BE2C (cell line): ENCODE results near the gene SAMD4B.
"Not testable (repeated sequence)": the region's sequence is repeated elsewhere in the genome, so short reads cannot be mapped to it uniquely, and the experiment has no call there.

Source experiments
- DNase-seq: peaks from one replicate; pipeline ENCODE4 v3.0.0-alpha.2; 2020
- H3K27me3 ChIP-seq: fragments of 250-450 bp; sonication (Bioruptor Pico); 2 replicates; pipeline ENCODE4 v1.5.1; 2020; ENCODE audit warnings: mild to moderate bottlenecking
- H3K36me3 ChIP-seq: fragments of 250-450 bp; sonication (Bioruptor Pico); 2 replicates; pipeline ENCODE4 v1.5.1; 2020; ENCODE audit warnings: mild to moderate bottlenecking
- H3K4me1 ChIP-seq: fragments of 250-450 bp; sonication (Bioruptor Pico); 2 replicates; pipeline ENCODE4 v1.5.1; 2020
- H3K4me3 ChIP-seq: 2 replicates; pipeline ENCODE4 v1.5.1; 2011; ENCODE audit warnings: low read depth, low read length
- H3K9me3 ChIP-seq: fragments of 250-450 bp; sonication (Bioruptor Pico); 2 replicates; pipeline ENCODE4 v1.5.1; 2020
- TF ChIP-seq, protein P1 (sequence below): IDR thresholded peaks from 2 replicates; pipeline ENCODE4 v1.5.1; 2012; ENCODE audit warnings: mild to moderate bottlenecking, low read depth, low read length

SAMD4B gene

DNA sequence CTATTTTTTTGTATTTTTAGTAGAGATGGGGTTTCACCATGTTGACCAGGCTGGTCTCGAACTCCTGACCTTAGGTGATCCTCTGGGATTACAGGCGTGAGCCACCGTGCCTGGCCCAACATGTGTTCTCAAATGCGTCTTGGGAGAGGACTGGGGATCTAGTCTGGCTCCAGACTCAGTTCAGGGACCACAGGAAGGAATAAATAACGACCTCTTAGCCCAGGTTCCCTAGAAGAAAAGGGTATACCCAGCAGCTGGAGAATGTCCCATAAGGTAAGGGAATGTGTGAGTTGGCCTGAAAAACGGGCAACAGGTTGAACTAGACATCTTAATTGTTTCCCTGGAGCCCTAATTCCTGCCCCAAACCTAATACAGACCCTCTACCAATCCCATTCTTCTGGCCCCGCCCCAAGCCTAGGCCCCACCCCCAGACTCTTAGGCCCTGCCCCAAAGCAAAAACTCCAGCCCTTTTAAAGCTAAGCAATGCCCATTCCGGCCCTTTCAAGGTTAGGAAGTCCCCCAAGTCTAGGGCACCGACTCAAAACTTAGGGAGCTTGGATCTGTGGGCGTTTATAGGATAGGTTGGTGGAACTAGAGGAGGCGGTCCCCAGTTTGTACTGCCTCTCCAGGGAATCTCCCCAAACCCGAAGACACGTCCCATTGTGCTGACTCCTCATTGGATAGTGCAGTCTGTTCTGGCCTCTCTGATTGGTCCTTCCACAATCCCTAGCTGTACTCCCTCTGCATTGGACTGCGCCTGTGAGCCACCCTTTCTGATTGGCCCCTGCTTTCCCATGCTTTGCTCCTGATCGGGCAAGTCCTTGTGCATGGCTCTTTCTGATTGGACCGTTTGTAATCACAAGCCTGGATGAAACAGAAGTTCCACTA, 16.2 kb upstream of the SAMD4B start:
- H3K36me3 ChIP-seq: no peaks in the 10 kb centered on the region
- peak; percentile 49 for DNase-seq
- no peaks in the 10 kb centered on the region for H3K27me3 ChIP-seq
- H3K9me3 ChIP-seq: no peaks in the 10 kb centered on the region
- H3K4me1 ChIP-seq: no peaks in the 10 kb centered on the region
- TF ChIP-seq, protein P1, sequence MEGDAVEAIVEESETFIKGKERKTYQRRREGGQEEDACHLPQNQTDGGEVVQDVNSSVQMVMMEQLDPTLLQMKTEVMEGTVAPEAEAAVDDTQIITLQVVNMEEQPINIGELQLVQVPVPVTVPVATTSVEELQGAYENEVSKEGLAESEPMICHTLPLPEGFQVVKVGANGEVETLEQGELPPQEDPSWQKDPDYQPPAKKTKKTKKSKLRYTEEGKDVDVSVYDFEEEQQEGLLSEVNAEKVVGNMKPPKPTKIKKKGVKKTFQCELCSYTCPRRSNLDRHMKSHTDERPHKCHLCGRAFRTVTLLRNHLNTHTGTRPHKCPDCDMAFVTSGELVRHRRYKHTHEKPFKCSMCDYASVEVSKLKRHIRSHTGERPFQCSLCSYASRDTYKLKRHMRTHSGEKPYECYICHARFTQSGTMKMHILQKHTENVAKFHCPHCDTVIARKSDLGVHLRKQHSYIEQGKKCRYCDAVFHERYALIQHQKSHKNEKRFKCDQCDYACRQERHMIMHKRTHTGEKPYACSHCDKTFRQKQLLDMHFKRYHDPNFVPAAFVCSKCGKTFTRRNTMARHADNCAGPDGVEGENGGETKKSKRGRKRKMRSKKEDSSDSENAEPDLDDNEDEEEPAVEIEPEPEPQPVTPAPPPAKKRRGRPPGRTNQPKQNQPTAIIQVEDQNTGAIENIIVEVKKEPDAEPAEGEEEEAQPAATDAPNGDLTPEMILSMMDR: no peak
- no peak overlapping the region for H3K4me3 ChIP-seq

DNA sequence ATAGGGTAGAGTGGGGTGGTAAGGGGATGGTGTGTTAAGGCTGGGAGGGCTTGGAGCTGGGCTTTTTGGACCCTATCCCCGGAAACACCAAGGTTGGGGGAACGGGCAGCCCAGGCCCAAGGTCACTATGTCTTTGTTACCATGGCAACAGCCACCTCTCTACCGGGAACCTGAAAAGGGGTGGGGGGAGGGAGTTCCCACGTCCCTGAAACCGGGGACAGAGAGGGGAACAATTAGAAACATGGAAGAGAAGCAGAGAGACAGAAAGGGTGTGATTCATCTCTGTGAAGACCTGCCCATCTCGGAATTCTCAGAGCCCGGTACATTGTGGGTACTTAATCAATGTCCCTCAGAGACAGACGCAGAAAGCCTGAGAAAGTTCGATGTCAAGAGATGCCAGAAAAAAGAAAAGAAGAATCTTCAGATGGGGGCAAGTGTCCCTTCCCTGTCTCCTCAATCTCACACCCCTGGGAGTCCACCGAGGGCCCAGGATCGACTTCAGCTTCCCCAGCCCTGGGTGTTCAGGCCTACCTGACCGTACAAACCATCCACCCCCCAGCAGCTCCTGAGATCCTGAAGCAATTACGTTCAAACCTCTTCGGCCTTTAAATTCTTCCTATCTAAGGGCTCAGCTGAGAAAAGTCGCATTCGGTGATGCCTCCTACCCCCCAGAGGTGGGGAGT, 14.7 kb upstream of the SAMD4B start:
- Histone ChIP-seq H3K36me3 (no peaks in the 10 kb centered on the region), H3K4me3 (no peak overlapping the region), H3K27me3 (no peaks in the 10 kb centered on the region), H3K4me1 (no peaks in the 10 kb centered on the region), H3K9me3 (no peaks in the 10 kb centered on the region)
- DNase-seq: no peak
- TF ChIP-seq, protein P1: no peak

DNA sequence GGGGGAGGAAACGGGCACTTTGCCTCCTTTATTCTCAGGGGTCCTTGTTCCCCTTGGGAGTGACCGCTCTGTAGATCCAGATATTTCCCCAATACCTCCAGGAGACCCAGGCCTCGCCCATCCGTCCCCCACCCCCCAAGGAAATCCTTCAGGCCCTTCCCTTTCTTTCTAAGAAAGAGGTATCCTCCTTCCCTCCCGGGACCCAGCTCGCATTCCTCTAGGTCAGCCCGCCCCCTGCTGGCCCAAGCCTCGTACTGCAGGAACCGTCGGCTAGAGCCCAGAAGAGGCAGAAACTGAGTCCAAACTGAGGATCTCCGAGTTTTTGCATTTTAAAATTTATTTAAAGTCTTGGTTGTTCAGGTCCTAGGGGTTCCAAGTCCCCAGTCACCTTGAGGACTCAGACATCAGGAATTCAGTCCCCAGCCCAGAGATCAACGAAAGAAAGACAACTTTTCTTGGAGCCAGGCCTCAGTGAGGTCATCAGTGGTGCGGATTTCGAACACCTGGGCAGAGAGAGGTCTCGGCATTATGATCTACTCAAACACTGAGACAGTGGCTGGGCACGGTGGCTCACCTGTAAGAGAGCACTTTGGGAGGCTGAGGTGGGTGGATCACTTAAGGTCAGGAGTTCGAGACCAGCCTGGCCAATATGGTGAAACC, 14.0 kb upstream of the SAMD4B start:
- Histone ChIP-seq H3K4me1 (no peaks in the 10 kb centered on the region), H3K4me3 (no peak overlapping the region), H3K36me3 (no peaks in the 10 kb centered on the region), H3K27me3 (no peaks in the 10 kb centered on the region), H3K9me3 (no peaks in the 10 kb centered on the region)
- DNase-seq: peak; percentile 82
- TF ChIP-seq, protein P1: peak; percentile 94

DNA sequence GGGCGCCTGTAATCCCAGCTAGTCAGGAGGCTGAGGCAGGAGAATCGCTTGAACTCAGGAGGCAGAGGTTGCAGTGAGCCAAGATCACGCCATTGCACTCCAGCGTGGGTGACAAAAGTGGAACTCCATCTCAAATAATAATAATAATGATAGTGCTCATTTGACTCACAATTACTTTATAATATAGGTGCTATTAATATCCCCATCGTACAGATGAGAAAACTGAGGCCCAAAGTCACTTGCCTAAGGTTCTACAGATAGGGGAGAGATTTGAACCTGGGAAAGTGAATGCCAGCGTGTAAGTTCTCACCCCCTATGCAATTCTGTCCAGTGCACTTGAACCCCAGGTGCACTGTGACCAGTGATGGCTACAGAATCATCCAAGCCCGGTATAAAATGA, 12.3 kb upstream of the SAMD4B start:
- Histone ChIP-seq H3K27me3 (no peaks in the 10 kb centered on the region), H3K4me1 (no peaks in the 10 kb centered on the region), H3K36me3 (no peaks in the 10 kb centered on the region), H3K9me3 (no peaks in the 10 kb centered on the region), H3K4me3 (no peak overlapping the region)
- TF ChIP-seq, protein P1: no peak
- DNase-seq: no peak

DNA sequence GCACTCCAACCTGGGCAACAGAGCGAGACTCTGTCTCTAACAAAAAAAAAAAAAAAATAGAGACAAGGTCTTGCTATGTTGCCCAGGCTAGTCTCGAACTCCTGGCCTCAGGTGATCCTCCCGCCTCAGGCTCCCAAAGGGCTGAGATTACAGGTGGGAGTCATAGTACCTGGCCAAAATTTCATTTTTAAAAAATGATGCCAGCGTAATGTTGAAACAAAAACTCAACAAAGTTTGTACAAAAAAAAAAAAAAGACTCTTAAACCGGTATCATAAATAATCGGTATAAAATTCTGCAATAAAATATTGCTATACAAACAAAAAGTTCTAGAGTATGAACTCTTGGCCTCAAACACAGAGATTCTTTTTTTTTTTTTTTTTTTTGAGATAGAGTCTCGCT, 9.9 kb upstream of the SAMD4B start:
- Histone ChIP-seq H3K27me3 (no peaks in the 10 kb centered on the region), H3K4me1 (no peaks in the 10 kb centered on the region), H3K36me3 (no peaks in the 10 kb centered on the region), H3K4me3 (no peak overlapping the region), H3K9me3 (no peaks in the 10 kb centered on the region)
- DNase-seq: no peak
- TF ChIP-seq, protein P1: no peak

DNA sequence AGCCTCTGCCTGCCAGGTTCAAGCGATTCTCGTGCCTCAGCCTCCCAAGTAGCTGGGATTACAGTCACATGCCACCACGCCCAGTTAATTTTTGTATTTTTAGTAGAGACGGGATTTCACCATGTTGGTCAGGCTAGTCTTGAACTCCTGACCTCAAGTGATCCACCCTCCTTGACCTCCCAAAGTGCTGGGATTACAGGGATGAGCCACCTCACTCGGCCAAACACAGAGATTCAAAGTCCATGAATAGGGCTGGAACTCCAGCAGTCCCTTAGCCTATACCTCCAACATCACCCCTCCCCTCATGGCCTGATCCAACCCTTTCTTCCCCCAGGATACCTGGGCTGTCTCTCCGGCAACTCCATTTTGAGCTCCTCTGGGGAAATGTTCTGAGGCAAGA, 9.5 kb upstream of the SAMD4B start:
- not testable (repeated sequence) for H3K9me3 ChIP-seq, H3K36me3 ChIP-seq, H3K27me3 ChIP-seq, H3K4me3 ChIP-seq, DNase-seq, H3K4me1 ChIP-seq
